Activated CD4-positive, alpha-beta T cell treated with anti-CD3 and anti-CD28 coated beads, Interleukin-2, Interleukin-4, amounts not matched to agents 100 ng/mL and 50 ng/mL, durations not matched to agents 16 hours and 8 hours (primary cell): ENCODE measurements around the gene NUP205.

Source experiments
- DNase-seq: peaks from one replicate; pipeline ENCODE4 v3.0.0-alpha.2; 2020; ENCODE audit warnings: low spot score

The NUP205 gene, protein sequence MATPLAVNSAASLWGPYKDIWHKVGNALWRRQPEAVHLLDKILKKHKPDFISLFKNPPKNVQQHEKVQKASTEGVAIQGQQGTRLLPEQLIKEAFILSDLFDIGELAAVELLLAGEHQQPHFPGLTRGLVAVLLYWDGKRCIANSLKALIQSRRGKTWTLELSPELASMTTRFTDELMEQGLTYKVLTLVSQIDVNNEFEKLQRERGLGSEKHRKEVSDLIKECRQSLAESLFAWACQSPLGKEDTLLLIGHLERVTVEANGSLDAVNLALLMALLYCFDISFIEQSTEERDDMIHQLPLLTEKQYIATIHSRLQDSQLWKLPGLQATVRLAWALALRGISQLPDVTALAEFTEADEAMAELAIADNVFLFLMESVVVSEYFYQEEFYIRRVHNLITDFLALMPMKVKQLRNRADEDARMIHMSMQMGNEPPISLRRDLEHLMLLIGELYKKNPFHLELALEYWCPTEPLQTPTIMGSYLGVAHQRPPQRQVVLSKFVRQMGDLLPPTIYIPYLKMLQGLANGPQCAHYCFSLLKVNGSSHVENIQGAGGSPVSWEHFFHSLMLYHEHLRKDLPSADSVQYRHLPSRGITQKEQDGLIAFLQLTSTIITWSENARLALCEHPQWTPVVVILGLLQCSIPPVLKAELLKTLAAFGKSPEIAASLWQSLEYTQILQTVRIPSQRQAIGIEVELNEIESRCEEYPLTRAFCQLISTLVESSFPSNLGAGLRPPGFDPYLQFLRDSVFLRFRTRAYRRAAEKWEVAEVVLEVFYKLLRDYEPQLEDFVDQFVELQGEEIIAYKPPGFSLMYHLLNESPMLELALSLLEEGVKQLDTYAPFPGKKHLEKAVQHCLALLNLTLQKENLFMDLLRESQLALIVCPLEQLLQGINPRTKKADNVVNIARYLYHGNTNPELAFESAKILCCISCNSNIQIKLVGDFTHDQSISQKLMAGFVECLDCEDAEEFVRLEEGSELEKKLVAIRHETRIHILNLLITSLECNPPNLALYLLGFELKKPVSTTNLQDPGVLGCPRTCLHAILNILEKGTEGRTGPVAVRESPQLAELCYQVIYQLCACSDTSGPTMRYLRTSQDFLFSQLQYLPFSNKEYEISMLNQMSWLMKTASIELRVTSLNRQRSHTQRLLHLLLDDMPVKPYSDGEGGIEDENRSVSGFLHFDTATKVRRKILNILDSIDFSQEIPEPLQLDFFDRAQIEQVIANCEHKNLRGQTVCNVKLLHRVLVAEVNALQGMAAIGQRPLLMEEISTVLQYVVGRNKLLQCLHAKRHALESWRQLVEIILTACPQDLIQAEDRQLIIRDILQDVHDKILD (N-terminal part only)

DNA sequence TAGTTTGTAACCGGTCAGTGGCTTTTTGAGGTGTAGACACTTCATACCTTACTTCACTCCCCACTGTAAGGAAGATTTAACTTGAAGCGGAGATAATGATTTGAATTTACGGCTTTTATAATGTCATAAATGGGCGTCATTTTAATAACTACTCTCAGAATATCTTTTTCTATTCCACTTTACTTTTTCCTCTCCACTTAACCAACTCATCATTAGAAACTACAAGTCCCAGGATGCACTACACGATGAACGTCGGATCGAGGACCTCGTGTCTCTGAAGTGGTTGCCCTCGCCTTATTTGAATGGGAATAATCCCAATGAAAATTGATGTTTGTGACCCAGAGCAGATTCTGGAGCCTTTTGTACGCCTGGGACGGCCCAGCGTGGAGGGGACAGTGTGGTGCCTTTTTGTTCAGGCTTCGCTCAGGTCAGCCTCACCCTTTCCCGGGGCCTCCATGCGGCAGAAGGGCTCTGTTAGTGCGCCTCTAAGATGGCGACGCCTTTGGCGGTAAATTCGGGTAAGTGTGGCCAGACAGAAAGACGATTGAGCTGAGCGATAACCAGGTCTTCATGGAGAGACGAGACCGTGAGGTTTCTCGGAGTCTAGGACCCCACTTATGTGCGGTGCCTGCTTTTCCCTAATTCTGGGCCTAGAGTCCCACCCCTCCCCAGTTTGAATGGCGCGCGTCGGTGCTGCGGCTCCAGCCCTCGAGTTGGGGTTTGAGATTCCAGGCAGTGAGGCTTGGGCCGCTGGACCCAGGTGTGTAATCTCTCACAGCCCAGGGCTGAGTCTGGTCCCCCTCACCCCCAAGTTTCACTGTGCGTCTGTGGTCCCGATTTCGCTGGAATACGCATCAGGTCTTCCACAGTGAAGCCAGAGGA is at the start of gene NUP205:
Gene NUP205 (plus strand): TSS at position 463 of the 882 bp plus-strand sequence. CDS start 28 bp downstream, at position 491.
- DNase-seq = peak; percentile 76

DNA sequence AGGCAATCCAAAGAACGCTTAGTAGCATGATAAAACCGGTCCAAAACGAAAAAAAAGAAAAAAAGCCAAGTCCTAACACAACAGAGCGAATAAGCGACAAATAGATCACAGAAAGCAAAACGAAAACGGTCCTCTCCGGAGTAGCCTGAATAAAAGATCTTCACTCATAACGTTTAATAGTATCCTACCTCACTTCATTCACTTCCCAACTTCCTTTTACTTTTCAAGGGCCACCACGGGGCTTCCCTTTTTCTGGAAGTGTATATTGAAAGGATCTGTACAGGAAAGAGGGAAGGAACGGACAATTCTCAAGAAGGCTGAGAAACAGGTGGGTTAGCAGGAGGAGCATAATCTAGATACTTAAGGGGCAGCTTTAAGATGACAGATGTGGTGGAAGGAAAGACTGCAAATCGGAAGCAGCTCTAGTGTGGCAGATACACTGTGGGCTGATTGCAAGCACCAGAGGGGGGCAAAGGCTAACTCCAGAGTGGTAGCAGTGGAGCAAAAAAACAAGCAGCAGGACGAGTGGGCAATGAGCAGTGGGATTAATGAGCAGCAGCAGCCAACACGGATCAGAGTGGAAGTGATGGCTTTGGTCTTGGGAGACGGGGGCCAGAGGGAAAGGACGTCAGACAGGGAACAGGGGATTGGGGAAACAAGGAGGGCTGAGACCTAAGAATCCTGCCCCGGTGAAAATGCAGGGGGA is 48.7 kb upstream of the NUP205 start:
- DNase-seq = peak; percentile 33

DNA sequence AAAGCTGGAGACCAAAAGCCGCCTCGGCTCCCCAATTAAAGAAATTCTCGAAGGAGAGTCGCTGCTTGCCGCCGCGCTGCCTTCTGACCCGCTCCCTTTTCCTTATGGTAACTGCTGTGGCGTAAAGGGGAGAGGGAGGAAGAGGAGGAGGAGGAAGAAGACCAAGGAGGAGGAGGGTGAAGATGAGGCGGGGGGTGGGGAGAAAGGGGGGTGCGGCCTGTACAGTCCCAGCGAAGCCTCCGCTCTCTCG is 48.2 kb upstream of the NUP205 start:
- DNase-seq = peak; percentile 59

DNA sequence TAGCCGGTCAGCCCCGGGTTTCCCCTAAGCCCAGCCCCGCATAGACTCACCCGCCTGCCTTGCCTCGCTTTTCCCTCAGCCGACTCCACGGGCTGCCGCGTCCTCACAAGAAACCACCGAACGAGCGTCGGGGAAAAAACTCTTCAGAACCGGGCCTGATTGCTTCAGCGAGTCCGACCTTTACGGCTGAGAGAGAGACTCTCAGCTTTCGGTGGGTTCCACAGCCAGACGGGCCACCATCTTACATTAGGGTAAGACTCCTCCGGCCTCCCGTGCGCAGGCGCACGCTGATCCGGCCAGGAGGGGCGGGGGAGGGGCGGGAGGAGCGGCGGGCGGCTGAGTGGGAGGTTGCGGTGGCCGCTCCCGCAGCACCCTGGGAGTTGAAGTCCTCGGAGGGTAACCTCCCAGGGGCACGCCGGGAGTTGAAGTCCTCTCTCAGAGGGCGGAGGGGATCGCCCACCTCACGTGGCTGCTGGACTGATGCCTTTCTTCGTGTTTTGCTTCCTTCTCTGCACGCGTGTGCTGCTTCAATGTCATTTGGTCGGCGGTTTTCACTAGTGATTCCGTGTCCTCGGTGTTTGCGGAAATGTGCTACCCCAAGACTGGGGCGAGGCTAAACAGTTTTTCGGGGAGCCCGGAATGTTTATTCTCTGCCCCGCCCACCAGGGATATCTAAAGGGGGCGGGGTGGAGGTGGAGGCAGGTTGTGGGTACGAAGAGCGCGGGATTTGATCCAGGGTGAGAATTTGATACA is 47.7 kb upstream of the NUP205 start, which contains the start of gene CNOT4:
Gene CNOT4 (minus strand): TSS at position 264 of the 753 bp plus-strand sequence. CDS start 71,771 bp downstream, outside the sequence.
- peak; percentile 97 for DNase-seq

DNA sequence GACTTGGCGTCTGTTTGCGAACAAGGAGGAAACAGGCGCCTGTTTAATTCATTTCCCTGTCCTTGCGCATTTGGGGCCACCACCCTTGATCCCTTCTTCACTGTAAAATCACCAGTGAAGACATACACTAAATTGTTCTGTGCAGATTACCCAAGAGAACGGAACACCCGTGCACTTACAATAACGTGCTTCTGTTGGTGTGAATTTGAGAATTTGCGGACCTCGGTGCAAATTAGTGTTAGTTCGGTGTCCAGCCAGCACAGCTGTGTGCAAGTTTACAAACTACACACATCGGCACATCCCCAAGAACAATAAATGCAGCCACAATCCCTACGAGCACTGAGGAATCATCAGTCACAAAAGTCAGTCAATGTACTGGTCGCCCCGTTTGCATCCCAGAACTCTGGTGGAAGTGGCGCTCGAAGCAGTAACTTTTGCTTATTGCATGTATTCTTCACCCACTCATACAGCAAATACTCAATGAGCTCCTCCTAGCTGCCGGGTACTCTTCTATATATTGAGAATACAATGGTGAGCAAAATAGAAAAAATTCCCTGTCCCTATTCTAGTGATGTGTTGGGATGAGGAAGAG is 47.0 kb upstream of the NUP205 start:
- no peak for DNase-seq

DNA sequence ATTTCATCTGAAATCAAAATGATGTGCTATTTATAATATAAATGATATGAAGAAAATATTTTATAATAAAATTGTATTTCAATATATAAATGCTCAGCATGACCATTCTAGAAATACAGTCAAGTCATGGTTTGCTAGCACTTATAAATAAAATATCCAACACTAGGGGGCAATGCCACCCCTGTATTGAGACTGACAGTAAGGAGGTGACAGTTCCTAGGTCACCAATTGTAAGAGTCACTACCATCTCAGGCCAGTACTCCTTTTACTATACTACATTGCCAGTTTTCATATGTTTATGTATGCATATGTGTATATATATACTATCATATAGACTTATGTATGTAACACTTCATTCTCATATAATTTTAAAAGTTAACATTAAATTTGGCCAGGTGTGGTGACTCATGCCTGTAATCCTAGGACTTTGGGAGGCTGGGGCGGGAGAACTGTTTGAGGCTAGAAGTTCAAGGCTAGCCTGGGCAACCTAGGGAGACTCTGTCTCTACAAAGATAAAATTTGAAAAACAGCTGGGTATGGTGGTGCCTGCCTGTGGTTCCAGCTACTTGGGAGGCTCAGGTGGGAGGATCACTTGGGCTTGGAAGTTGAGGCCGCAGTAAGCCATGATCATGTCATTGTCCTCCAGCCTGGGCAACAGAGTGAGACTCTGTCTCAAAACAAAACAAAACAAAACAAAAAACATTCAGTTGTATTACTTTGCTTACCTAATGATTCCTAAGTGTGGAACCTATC is 45.4 kb upstream of the NUP205 start:
- peak; percentile 74 for DNase-seq

DNA sequence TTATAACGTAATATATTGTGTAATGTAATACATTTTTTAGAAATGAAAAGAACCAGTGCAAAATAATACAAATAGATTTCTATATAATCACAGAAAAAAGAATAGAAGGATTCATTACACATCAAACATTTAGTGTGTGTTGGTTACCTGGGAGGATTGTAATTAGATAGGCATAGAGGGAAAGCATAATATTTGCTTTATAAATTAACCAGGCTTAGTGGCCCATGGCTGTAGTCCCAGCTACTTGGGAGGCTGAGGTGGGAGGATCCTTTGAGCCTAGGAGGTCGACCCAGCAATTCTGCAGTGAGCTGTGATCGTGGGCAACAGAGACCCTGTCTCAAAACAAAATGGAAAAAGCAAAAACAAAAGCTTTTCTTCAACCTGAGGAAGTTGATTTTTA is 42.9 kb upstream of the NUP205 start:
- no peak for DNase-seq

DNA sequence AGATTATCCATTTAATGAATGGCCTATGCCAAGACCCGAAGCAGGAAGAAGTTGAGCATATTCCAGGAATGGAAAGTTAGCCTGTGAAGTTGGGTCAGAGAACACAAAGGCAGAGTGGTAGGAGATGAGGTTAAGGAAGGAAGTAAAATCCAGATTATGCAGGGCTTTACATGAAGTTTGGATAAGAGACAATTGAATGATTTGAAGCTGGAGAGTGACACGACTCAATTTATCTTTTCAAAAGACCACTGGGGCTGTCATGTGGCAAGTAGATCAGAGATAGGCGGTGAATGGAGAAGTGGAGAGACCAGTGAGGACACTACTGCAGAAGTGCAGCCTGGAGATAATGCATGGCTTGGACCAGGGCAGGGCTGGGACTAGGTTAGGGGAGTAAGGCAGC is 40.7 kb upstream of the NUP205 start:
- DNase-seq = no peak

DNA sequence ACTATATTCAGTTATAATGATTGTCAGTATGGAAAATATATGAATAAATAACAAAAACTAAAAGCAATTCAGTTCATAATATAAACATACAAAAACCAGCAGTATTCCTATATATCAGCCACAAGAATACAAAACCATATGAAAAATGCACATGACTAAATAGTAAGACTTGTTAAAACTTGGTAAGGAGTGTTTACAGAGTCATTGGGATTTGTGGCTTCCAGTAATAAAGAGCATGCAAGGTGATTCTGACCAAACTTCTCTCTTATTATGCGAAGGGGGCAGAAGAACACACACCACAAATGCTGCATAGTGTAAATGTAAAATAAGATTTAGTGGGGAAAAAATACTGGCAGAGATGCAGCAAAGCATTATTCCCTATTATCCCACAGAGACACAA is 39.0 kb upstream of the NUP205 start:
- no peak for DNase-seq

DNA sequence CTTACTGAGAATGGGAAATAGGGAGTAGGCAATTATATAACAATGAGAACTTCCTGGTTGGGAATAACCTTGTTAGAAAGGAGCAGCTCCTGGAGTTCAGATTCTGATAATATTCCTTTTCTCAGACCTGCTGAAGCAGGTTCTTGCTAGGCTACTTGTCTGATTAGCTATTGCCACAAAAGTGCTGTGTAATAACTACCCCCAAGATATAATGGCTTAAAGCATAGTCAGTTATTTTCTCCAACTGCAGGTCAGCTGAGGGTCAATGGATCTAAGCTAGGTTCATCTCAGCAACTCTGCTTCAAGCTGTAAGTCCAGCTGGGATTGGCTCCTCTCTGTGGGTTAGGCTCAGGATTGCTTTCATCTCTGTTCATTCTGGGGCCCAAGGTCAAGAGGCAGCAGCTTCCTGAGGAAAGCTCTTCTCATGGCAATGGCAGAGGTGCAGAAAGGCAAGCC is 38.5 kb upstream of the NUP205 start:
- DNase-seq = no peak

DNA sequence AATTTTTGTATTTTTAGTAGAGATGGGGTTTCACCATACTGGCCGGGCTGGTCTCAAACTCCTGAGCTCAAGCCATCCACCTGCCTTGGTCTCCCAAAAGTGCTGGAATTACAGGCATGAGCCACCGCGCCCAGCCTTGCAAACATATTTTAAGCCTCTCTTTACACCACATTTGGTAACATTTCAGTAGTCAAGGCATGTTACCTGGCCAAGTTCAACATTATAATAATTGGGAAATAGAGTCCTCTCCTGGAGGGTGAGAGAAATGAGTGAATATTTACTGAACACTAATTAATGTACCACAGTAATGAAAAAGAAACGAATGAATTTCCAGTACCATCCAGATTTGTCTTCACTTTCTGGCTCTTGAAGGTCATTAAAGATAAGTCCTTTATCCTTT is 37.8 kb upstream of the NUP205 start:
- DNase-seq = no peak

DNA sequence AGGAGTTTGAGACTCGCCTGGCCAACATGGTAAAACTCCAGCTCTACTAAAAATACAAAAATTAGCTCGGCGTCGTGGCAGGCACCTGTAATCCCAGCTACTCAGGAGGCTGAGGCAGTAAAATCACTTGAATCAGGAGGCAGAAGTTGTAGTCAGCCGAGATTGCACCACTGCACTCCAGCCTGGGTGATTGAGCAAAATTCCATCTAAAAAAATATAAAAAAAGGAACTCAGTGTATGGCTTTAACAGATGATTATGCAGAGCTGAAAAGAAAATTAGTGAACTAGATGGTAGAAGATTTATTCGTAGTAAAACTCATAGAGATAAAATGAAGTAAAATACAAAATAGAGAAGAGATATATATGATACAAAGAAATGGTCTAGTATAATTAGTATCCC is 35.2 kb upstream of the NUP205 start:
- no peak for DNase-seq

DNA sequence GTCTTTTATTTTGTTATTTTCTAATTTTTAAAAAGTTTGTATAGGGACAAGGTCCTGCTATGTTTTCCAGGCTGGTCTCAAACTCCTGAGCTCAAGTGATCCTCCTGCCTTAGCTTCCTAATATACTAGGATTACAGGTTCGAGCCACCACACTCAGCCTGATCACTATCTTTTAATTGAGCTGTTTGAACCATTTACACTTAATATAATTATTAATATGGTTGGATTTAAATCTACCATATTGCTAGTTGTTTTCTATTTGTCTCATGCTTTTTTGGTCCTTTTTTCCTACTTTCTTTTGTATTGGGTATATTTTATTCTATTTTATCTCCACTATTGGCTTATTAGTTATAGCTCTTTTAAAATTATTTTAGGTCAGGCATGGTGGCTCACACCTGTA is 34.6 kb upstream of the NUP205 start:
- DNase-seq = no peak

DNA sequence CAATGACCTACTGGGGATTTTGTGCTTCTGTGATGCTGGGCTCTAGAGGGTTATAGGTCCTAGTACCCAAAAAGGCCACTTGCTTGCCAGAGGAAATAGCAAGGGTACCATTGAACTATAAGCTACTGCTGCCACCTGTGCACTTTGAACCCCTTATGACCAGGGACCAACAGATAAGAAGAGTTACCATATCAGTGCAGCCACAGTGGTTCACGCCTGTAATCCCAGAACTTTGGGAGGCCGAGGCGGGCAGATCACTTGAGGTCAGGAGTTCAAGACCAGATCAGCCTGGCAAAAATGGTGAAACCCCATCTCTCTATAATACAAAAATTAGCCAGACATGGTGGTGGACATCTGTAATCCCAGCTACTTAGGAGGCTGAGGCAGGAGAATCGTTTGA is 32.3 kb upstream of the NUP205 start:
- DNase-seq = no peak

DNA sequence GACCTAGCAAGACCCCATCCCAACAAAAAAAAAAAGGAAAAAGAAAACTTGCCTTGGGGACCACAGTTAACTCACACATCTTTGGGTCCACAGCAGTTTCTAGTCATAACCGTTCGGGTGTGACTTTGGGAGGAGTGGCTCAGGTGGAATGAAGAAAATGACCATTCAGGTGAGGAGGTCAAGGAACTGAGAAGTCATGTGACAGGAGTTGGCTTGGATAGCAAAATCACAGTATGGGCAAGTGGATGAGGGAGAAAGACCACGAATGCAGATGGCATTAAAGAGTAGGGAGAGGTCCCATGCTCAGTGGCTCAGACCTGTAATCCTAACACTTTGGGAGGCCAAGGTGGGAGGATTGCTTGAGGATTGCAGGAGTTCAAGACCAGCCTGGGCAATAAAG is 30.7 kb upstream of the NUP205 start:
- DNase-seq = no peak

DNA sequence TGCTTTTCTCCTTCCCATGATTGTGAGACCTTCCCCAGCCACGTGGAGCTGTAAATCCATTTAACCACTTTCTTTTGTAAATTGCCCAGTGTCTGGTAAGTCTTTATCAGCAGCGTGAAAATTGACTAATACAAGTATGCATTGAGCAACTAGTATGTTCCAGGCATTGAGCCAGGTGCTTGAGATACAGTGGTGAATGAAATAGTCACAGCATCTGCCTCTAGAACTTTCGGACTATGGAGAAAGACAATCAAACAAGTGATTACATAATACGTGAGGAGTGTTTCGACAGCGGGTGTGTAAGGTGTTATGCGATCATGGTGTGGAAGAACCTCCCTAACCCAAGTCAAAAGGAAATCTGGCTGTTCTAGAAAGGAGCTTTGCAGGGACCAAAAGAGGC is 21.6 kb upstream of the NUP205 start:
- DNase-seq = no peak

DNA sequence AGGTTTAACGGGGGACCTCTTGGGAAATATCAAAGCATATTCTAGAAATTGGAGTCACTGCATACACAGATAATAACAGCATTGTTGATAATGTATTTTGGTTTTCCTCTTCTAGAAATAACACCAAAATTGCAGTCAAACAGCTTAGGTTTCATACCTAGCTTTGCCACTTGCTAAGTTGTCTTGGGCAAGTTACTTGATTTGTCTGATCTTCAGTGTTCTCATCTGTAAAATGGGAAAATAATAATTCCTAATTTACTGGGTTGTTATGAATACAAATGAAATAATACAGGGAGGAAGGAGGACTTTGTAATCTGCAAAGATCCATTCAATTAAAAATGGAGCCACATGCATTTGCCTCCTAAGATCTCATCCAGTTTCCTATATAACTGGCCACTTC is 20.3 kb upstream of the NUP205 start:
- no peak for DNase-seq

DNA sequence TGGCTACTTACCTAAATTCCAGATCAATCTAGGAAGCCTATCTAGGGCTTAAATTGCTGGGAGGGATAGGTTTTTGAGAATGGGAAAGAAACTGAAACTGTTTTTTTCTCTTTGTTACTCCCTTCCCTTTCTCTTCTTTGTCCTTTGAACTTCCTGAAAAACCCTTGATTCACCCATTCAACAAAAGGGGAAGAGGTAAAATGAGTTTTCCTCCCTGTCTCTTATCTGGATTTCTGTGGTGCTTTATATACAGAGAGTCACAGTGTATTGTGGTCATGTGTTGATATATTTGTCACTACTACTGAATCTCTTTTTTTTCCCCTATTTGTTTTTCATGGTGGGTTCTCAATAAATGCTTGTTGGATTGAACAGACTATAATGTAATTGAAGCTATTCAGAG is 19.8 kb upstream of the NUP205 start:
- no peak for DNase-seq

DNA sequence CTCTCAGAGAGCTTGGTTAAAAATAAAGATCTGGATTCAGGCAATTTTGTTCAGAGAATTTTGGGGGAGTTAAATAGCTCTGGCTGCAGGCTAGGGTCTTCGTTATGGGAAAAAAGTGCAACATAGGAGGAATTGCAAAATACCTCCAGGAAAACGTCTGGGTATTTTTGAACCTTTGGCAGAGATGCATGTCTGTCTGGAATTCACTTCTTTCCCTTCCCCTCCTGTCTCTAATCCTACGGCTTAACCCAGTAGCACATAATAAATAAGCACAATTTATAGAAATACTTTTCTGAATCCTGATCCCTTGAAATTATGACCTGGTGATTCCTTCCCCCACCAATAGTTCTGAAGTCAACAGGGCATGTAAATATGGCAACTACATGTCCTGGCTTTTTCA is 19.3 kb upstream of the NUP205 start:
- DNase-seq = no peak
